Gastroesophageal sphincter (tissue), 4 donors: Measurements from ENCODE around the gene NME8. TPM values are rescaled to one million over a fixed set of nuclear protein-coding genes. Genes with fewer than 3 reads are reported as not detected.
A peak's percentile ranks its signal among the peaks of the same experiment; 100 is the strongest.

Experiments used
- ATAC-seq: fragments of 150-250 bp; one replicate; pipeline ENCODE4 v1.9.1; 2016; ENCODE audit warnings: mild to moderate bottlenecking, moderate library complexity
- H3K27ac ChIP-seq, 4 donors: fragments of 200-600 bp; sonication (generic) in 3 of 4; 1 replicate in 3 of 4; 2 replicates in 1 of 4; pipeline ENCODE4 v1.5.1; 2016 to 2019
- H3K27me3 ChIP-seq: fragments of 200-600 bp; sonication (generic); one replicate; pipeline ENCODE4 v1.5.1; 2019
- H3K36me3 ChIP-seq, 2 donors: fragments of 200-600 bp; sonication (generic); one replicate each; pipeline ENCODE4 v1.5.1; 2019; ENCODE audit warnings: control low read depth in 1 of 2
- H3K4me1 ChIP-seq, 3 donors: fragments of 200-600 bp; sonication (generic); 1 replicate in 2 of 3; 2 replicates in 1 of 3; pipeline ENCODE4 v1.5.1; 2016 to 2019; ENCODE audit warnings: control low read depth in 2 of 3
- H3K4me3 ChIP-seq, 2 donors: fragments of 200-600 bp; sonication (generic); one replicate each; pipeline ENCODE4 v1.5.1; 2019; ENCODE audit warnings: mild to moderate bottlenecking in 1 of 2, moderate library complexity in 1 of 2
- H3K9me3 ChIP-seq, 3 donors: fragments of 200-600 bp; sonication (generic); one replicate each; pipeline ENCODE4 v1.5.1; 2017 to 2019; ENCODE audit warnings: control low read depth in 2 of 3
- EP300 ChIP-seq: sonication (generic); formaldehyde crosslinking; IDR thresholded peaks from one replicate; pipeline ENCODE4 v1.6.1; 2017; ENCODE audit warnings: antibody characterized with exemption, mild to moderate bottlenecking
- POLR2A ChIP-seq, 2 donors: fragments of 450-650 bp; IDR thresholded peaks; one replicate each; pipeline ENCODE4 v1.6.1; 2017; ENCODE audit warnings: antibody characterized with exemption in 2 of 2, mild to moderate bottlenecking in 2 of 2, moderate library complexity in 1 of 2
- POLR2AphosphoS5 ChIP-seq: sonication (generic); formaldehyde crosslinking; IDR thresholded peaks from one replicate; pipeline ENCODE4 v1.6.1; 2017; ENCODE audit warnings: antibody characterized with exemption
- WGBS, 2 donors: methylation state at CpG; one replicate each; pipeline ENCODE4 v1.1.5; 2018; ENCODE audit warnings: low coverage in 1 of 2; 5-methylcytosine and 5-hydroxymethylcytosine counted together
- total RNA-seq, 4 donors: library from RNA; depleted of rRNA; stranded (reverse); fragments of >200 nt; gene quantifications; one replicate each; pipeline ENCODE4 v1.1.0, GENCODE V29; 2016
- TF ChIP-seq, protein P1 (sequence below), 4 experiments: fragments of 200-600 bp in 2 of 4; fragments of 450-650 bp in 2 of 4; sonication (generic) in 1 of 4; IDR thresholded peaks; one replicate each; pipeline ENCODE4 v1.5.1; 2017 to 2019; ENCODE audit warnings: antibody characterized with exemption in 4 of 4, mild to moderate bottlenecking in 2 of 4, moderate library complexity in 2 of 4

NME8 gene
- total RNA-seq, 4 donors from 2014 or later = 2.8 TPM; not detected in 3

DNA sequence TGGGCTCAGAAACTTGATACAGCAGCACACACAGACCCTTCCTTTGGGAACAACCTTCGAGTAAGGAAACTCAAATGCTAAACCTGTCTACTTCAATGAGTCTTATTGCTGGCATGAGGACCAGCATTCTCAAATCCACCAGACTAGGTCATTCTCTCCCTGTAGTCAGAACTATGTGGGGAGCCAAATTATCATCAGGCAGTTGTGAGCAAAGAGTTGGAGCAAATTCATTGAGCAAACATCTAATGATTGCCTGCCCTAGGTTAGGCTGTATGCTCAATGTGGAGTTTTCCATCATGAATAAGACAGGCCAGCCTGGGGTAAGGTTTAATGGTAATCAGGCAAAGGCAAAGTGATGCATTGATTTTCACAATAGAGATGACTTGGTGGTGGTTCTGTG is 75.6 kb downstream of the NME8 start:
- Histone ChIP-seq H3K9me3 (peaks cover 0 to 13% (median 0%) of the 10 kb centered on the region in 3 donors), H3K36me3 (no peaks in the 10 kb centered on the region), H3K27me3 (peaks cover 13% of the 10 kb centered on the region), H3K4me1 (peaks cover 0 to 28% (median 0%) of the 10 kb centered on the region in 3 donors), H3K27ac (peak overlapping the region in 3 of 4 donors; percentile 30 to 67 (median 51)), H3K4me3 (no peak overlapping the region)
- TF ChIP-seq POLR2AphosphoS5 (no peak), POLR2A (IDR thresholded peaks at IDR 0.05) (no peak), EP300 (no peak)
- TF ChIP-seq, protein P1, sequence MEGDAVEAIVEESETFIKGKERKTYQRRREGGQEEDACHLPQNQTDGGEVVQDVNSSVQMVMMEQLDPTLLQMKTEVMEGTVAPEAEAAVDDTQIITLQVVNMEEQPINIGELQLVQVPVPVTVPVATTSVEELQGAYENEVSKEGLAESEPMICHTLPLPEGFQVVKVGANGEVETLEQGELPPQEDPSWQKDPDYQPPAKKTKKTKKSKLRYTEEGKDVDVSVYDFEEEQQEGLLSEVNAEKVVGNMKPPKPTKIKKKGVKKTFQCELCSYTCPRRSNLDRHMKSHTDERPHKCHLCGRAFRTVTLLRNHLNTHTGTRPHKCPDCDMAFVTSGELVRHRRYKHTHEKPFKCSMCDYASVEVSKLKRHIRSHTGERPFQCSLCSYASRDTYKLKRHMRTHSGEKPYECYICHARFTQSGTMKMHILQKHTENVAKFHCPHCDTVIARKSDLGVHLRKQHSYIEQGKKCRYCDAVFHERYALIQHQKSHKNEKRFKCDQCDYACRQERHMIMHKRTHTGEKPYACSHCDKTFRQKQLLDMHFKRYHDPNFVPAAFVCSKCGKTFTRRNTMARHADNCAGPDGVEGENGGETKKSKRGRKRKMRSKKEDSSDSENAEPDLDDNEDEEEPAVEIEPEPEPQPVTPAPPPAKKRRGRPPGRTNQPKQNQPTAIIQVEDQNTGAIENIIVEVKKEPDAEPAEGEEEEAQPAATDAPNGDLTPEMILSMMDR (IDR thresholded peaks at IDR 0.05) = no peak
- no peak for ATAC-seq
- 0 to 60% methylated on average over 1 of the region's 1 CpG for WGBS, 2 donors

DNA sequence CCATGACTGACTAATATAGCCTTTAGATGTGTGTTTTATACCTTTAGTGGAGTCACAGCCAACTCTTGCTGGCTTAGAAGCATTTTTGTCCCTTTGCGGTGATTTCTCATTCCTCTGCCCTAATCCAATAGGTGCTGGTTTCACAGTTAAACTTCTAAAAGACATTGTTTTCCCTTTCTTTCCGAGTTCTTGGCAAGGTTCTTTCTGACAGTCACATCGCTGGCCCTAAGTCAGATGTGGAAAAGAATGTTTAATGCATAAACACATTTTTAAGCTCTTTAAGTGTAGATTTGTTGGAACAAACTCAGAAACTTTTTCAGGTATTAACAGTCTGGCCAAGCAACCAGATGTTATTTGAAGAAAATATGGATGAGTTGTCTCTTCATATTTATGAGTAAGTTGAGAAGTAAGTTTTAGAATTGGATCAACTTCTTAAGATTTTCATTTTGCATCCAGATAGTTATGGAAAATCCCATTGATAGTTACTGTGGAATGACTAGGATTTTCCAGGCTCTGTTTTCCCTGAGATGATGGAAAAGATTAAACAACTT is 76.2 kb downstream of the NME8 start:
- peaks cover 11% of the 10 kb centered on the region for H3K27me3 ChIP-seq
- no peak overlapping the region for H3K4me3 ChIP-seq
- TF ChIP-seq EP300 (no peak), POLR2A (IDR thresholded peaks at IDR 0.05) (no peak), POLR2AphosphoS5 (no peak)
- TF ChIP-seq, protein P1 (IDR thresholded peaks at IDR 0.05) = no peak
- peaks cover 0 to 28% (median 0%) of the 10 kb centered on the region in 3 donors for H3K4me1 ChIP-seq
- H3K27ac ChIP-seq = peak overlapping the region in 3 of 4 donors; percentile 30 to 67 (median 51)
- peaks cover 0 to 13% (median 0%) of the 10 kb centered on the region in 3 donors for H3K9me3 ChIP-seq
- H3K36me3 ChIP-seq = no peaks in the 10 kb centered on the region
- 32 to 33% methylated on average over 3 of the region's 3 CpGs for WGBS, 2 donors
- no peak for ATAC-seq

GRCh38 chr7:37925620-37926019 is 77.2 kb downstream of the NME8 start:
- no peak overlapping the region for H3K4me3 ChIP-seq
- TF ChIP-seq POLR2A (IDR thresholded peaks at IDR 0.05) = no peak
- no peak for TF ChIP-seq EP300
- TF ChIP-seq, protein P1 (IDR thresholded peaks at IDR 0.05) = no peak
- no peak for TF ChIP-seq POLR2AphosphoS5
- no peak for ATAC-seq
- H3K9me3 ChIP-seq = peaks cover 0 to 13% (median 0%) of the 10 kb centered on the region in 3 donors
- H3K36me3 ChIP-seq = no peaks in the 10 kb centered on the region
- H3K4me1 ChIP-seq = peaks cover 0 to 20% (median 0%) of the 10 kb centered on the region in 3 donors
- H3K27ac ChIP-seq = no peak overlapping the region
- peaks cover 8% of the 10 kb centered on the region for H3K27me3 ChIP-seq
- 100% methylated on average over 1 of the region's 1 CpG for WGBS, 2 donors

- H3K4me1 ChIP-seq = peaks cover 0 to 1% (median 0%) of the 10 kb centered on the region in 3 donors
- no peak overlapping the region for H3K27ac ChIP-seq
- peaks cover 0 to 13% (median 0%) of the 10 kb centered on the region in 3 donors for H3K9me3 ChIP-seq
- 74 to 92% methylated on average over 2 of the region's 2 CpGs for WGBS, 2 donors
- H3K4me3 ChIP-seq = no peak overlapping the region
- no peak for TF ChIP-seq EP300
- no peak for TF ChIP-seq POLR2AphosphoS5
- TF ChIP-seq, protein P1 (IDR thresholded peaks at IDR 0.05) = no peak
- no peak for TF ChIP-seq POLR2A (IDR thresholded peaks at IDR 0.05)
- no peaks in the 10 kb centered on the region for H3K27me3 ChIP-seq
- no peaks in the 10 kb centered on the region for H3K36me3 ChIP-seq
- ATAC-seq = no peak
Observed at GRCh38 chr7:37927773-37928444, 79.5 kb downstream of the NME8 start.

DNA sequence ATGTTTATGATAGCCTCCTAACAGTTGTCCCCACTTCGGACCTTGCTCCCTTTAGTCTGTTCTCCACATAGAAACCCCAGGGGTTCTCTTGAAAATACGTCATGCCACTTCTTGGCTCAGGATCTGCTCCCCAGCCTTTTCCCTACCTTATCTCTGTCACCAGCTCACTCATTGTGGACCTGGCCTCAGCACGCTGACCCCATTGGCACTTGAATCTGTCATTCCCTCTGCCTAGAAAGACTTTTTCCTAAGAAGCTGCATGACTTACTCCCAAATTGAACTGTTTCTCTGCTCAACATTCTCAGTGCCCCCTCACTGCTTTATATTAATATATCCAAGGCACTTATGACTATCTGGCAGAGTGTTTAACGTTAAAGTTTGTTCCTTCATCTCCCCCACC is 80.5 kb downstream of the NME8 start:
- no peak overlapping the region for H3K4me3 ChIP-seq
- TF ChIP-seq POLR2A (IDR thresholded peaks at IDR 0.05) (no peak), EP300 (no peak), POLR2AphosphoS5 (no peak)
- TF ChIP-seq, protein P1 (IDR thresholded peaks at IDR 0.05) = no peak
- H3K4me1 ChIP-seq = no peaks in the 10 kb centered on the region
- 65 to 82% methylated on average over 3 to 4 of the region's 4 CpGs for WGBS, 2 donors
- no peaks in the 10 kb centered on the region for H3K27me3 ChIP-seq
- ATAC-seq = no peak
- H3K36me3 ChIP-seq = no peaks in the 10 kb centered on the region
- peaks cover 0 to 13% (median 0%) of the 10 kb centered on the region in 3 donors for H3K9me3 ChIP-seq
- H3K27ac ChIP-seq = no peak overlapping the region
